Thyroid gland (tissue), 4 donors: Measurements from ENCODE around the gene ST8SIA4. TPM values are rescaled to one million over a fixed set of nuclear protein-coding genes. Genes with fewer than 3 reads are reported as not detected.

Experiments
- DNase-seq, 2 donors: peaks; one replicate each; pipeline ENCODE4 v3.0.0-alpha.2; 2019
- H3K27ac ChIP-seq, 3 donors: fragments of 200-600 bp; sonication (generic); 1 replicate in 2 of 3; 2 replicates in 1 of 3; pipeline ENCODE4 v1.5.1; 2016 to 2019; ENCODE audit warnings: mild to moderate bottlenecking in 1 of 3, moderate library complexity in 1 of 3
- H3K27me3 ChIP-seq: fragments of 200-600 bp; sonication (generic); one replicate; pipeline ENCODE4 v1.5.1; 2019
- H3K36me3 ChIP-seq, 2 donors: fragments of 200-600 bp; sonication (generic); one replicate each; pipeline ENCODE4 v1.5.1; 2016 to 2019
- H3K4me1 ChIP-seq, 2 donors: fragments of 200-600 bp; sonication (generic); one replicate each; pipeline ENCODE4 v1.5.1; 2017 to 2019
- H3K4me3 ChIP-seq, 3 donors: fragments of 200-600 bp; sonication (generic); replicated peaks in 1 of 3; 1 replicate in 2 of 3; 2 replicates in 1 of 3; pipeline ENCODE4 v1.5.1; 2016; ENCODE audit warnings: mild to moderate bottlenecking in 1 of 3
- H3K9me3 ChIP-seq: fragments of 200-600 bp; sonication (generic); one replicate; pipeline ENCODE4 v1.5.1; 2017
- CTCF ChIP-seq, 6 experiments: fragments of 200-600 bp in 3 of 6; fragments of 450-650 bp in 3 of 6; sonication (generic) in 3 of 6; IDR thresholded peaks; one replicate each; pipeline ENCODE4 v1.5.1; 2016 to 2019; ENCODE audit warnings: antibody characterized with exemption in 6 of 6, mild to moderate bottlenecking in 2 of 6, inconsistent platforms in 1 of 6, moderate library complexity in 1 of 6
- POLR2A ChIP-seq, 2 donors: fragments of 450-650 bp; IDR thresholded peaks; one replicate each; pipeline ENCODE4 v1.6.1; 2017; ENCODE audit warnings: antibody characterized with exemption in 2 of 2, mild to moderate bottlenecking in 2 of 2, moderate library complexity in 1 of 2
- WGBS, 2 donors: methylation state at CpG; one replicate each; pipeline ENCODE4 v1.1.5; 2017; 5-methylcytosine and 5-hydroxymethylcytosine counted together
- intact Hi-C: fragments of 100-400 bp; cut with DNase I; formaldehyde crosslinking; loops from one replicate; pipeline ENCODE4 v1.15.1; 2023
- total RNA-seq, 4 donors: library from RNA; depleted of rRNA; stranded (reverse); fragments of >200 nt; gene quantifications; one replicate each; pipeline ENCODE4 v1.2.3, GENCODE V29; 2016

Gene ST8SIA4
- total RNA-seq, 4 donors from 2014 or later, result 3.4 to 7.0 (median 4.4) TPM

- H3K27ac ChIP-seq, result no peak overlapping the region
- intact Hi-C loops, result no loop called here
- DNase-seq, result no peak
- no peak overlapping the region for H3K4me3 ChIP-seq
- no peaks in the 10 kb centered on the region for H3K36me3 ChIP-seq
- WGBS, 2 donors, result 84 to 92% methylated on average over 2 of the region's 2 CpGs
- H3K9me3 ChIP-seq, result no peaks in the 10 kb centered on the region
- no peaks in the 10 kb centered on the region for H3K4me1 ChIP-seq
- TF ChIP-seq POLR2A (IDR thresholded peaks at IDR 0.05), result no peak
- no peak for TF ChIP-seq CTCF (IDR thresholded peaks at IDR 0.05)
- no peaks in the 10 kb centered on the region for H3K27me3 ChIP-seq
Measured at GRCh38 chr5:100802208-100802607, 100.9 kb downstream of the ST8SIA4 start.

GRCh38 chr5:100800562-100800961, 102.5 kb downstream of the ST8SIA4 start:
- Histone ChIP-seq H3K4me1 (no peaks in the 10 kb centered on the region), H3K4me3 (no peak overlapping the region), H3K27me3 (no peaks in the 10 kb centered on the region), H3K36me3 (no peaks in the 10 kb centered on the region), H3K9me3 (no peaks in the 10 kb centered on the region), H3K27ac (no peak overlapping the region)
- no peak for DNase-seq
- 90 to 92% methylated on average over 5 of the region's 5 CpGs for WGBS, 2 donors
- no peak for TF ChIP-seq POLR2A (IDR thresholded peaks at IDR 0.05)
- no peak for TF ChIP-seq CTCF (IDR thresholded peaks at IDR 0.05)
- intact Hi-C loops, result no loop called here

GRCh38 chr5:100799166-100799565, 103.9 kb downstream of the ST8SIA4 start:
- intact Hi-C loops, result no loop called here

GRCh38 chr5:100797861-100798260, 105.2 kb downstream of the ST8SIA4 start:
- 68 to 75% methylated on average over 2 of the region's 2 CpGs for WGBS, 2 donors

More at GRCh38 chr5:100799166-100799565, 103.9 kb downstream of the ST8SIA4 start:
- Histone ChIP-seq H3K27me3 (no peaks in the 10 kb centered on the region), H3K36me3 (no peaks in the 10 kb centered on the region), H3K4me3 (no peak overlapping the region), H3K27ac (no peak overlapping the region), H3K4me1 (no peaks in the 10 kb centered on the region), H3K9me3 (no peaks in the 10 kb centered on the region)
- TF ChIP-seq CTCF (IDR thresholded peaks at IDR 0.05), result no peak
- no peak for TF ChIP-seq POLR2A (IDR thresholded peaks at IDR 0.05)
- no peak for DNase-seq
- 90 to 97% methylated on average over 2 of the region's 2 CpGs for WGBS, 2 donors

GRCh38 chr5:100796851-100797250, 106.2 kb downstream of the ST8SIA4 start:
- Histone ChIP-seq H3K27me3 (no peaks in the 10 kb centered on the region), H3K9me3 (no peaks in the 10 kb centered on the region), H3K4me3 (no peak overlapping the region), H3K36me3 (no peaks in the 10 kb centered on the region), H3K4me1 (no peaks in the 10 kb centered on the region), H3K27ac (no peak overlapping the region)
- intact Hi-C loops, result no loop called here
- no peak for TF ChIP-seq CTCF (IDR thresholded peaks at IDR 0.05)
- no peak for TF ChIP-seq POLR2A (IDR thresholded peaks at IDR 0.05)
- WGBS, 2 donors, result 88 to 90% methylated on average over 3 of the region's 3 CpGs
- DNase-seq, result no peak

More at GRCh38 chr5:100797861-100798260, 105.2 kb downstream of the ST8SIA4 start:
- H3K27ac ChIP-seq, result no peak overlapping the region
- intact Hi-C loops, result no loop called here
- TF ChIP-seq POLR2A (IDR thresholded peaks at IDR 0.05), result no peak
- no peak for TF ChIP-seq CTCF (IDR thresholded peaks at IDR 0.05)
- H3K9me3 ChIP-seq, result no peaks in the 10 kb centered on the region
- no peaks in the 10 kb centered on the region for H3K27me3 ChIP-seq
- no peak overlapping the region for H3K4me3 ChIP-seq
- DNase-seq, result no peak
- no peaks in the 10 kb centered on the region for H3K4me1 ChIP-seq
- H3K36me3 ChIP-seq, result no peaks in the 10 kb centered on the region
